Neural cell (in vitro differentiated cells): ENCODE results near the gene COL6A2.

Source experiments
- EP300 ChIP-seq: fragments of 450-650 bp; conservative IDR thresholded peaks from 2 replicates; pipeline ENCODE4 v1.6.1; 2014; ENCODE audit warnings: antibody characterized with exemption, mild to moderate bottlenecking, moderate library complexity; ENCODE audit not compliant: poor library complexity, severe bottlenecking
- EZH2 ChIP-seq: fragments of 200-600, 300-800 bp; shearing (Covaris generic), sonication (generic); IDR thresholded peaks from 2 replicates; pipeline ENCODE4 v1.6.1; 2014; ENCODE audit warnings: antibody characterized with exemption, low read length, borderline replicate concordance, mild to moderate bottlenecking; ENCODE audit not compliant: insufficient read depth, poor library complexity, severe bottlenecking
- MXI1 ChIP-seq: fragments of 450-650 bp; conservative IDR thresholded peaks from 2 replicates; pipeline ENCODE4 v1.6.1; 2014; ENCODE audit warnings: antibody characterized with exemption, mild to moderate bottlenecking; ENCODE audit not compliant: poor library complexity, severe bottlenecking
- POLR2AphosphoS5 ChIP-seq: IDR thresholded peaks from 2 replicates; pipeline ENCODE4 v1.6.1; 2012
- RAD21 ChIP-seq: fragments of 450-650 bp; conservative IDR thresholded peaks from 2 replicates; pipeline ENCODE4 v1.6.1; 2014; ENCODE audit warnings: antibody characterized with exemption, mild to moderate bottlenecking, moderate library complexity
- REST ChIP-seq: IDR thresholded peaks from 2 replicates; pipeline ENCODE4 v1.6.1; 2012; ENCODE audit warnings: borderline replicate concordance
- SMC3 ChIP-seq: fragments of 450-650 bp; conservative IDR thresholded peaks from 2 replicates; pipeline ENCODE4 v1.6.1; 2014; ENCODE audit warnings: antibody characterized with exemption, mild to moderate bottlenecking, moderate library complexity; ENCODE audit not compliant: poor library complexity
- TAF1 ChIP-seq: IDR thresholded peaks from 2 replicates; pipeline ENCODE4 v1.6.1; 2012; ENCODE audit warnings: low read depth
- TF ChIP-seq, protein P1 (sequence below): fragments of 450-650 bp; IDR thresholded peaks from 2 replicates; pipeline ENCODE4 v1.5.1; 2014; ENCODE audit warnings: antibody characterized with exemption, mild to moderate bottlenecking, moderate library complexity; ENCODE audit not compliant: poor library complexity, severe bottlenecking

GRCh38 chr21:46049890-46050667, 47.8 kb upstream of the COL6A2 start:
- TF ChIP-seq POLR2AphosphoS5 (no peak), RAD21 (no peak), REST (no peak), EZH2 (no peak), SMC3 (no peak), TAF1 (no peak), MXI1 (no peak), EP300 (no peak)
- TF ChIP-seq, protein P1, sequence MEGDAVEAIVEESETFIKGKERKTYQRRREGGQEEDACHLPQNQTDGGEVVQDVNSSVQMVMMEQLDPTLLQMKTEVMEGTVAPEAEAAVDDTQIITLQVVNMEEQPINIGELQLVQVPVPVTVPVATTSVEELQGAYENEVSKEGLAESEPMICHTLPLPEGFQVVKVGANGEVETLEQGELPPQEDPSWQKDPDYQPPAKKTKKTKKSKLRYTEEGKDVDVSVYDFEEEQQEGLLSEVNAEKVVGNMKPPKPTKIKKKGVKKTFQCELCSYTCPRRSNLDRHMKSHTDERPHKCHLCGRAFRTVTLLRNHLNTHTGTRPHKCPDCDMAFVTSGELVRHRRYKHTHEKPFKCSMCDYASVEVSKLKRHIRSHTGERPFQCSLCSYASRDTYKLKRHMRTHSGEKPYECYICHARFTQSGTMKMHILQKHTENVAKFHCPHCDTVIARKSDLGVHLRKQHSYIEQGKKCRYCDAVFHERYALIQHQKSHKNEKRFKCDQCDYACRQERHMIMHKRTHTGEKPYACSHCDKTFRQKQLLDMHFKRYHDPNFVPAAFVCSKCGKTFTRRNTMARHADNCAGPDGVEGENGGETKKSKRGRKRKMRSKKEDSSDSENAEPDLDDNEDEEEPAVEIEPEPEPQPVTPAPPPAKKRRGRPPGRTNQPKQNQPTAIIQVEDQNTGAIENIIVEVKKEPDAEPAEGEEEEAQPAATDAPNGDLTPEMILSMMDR = no peak
